KMS-11 (cell line): ENCODE measurements around the gene CLRN3.

Experiments
- H2AFZ ChIP-seq: fragments of 200-600 bp; sonication (generic); 2 replicates; pipeline ENCODE4 v1.6.1; 2016; ENCODE audit warnings: antibody characterized with exemption, mixed run types, low read depth
- H3K27ac ChIP-seq: fragments of 200-600 bp; sonication (generic); 2 replicates; pipeline ENCODE4 v1.6.1; 2016; ENCODE audit warnings: mild to moderate bottlenecking, mixed run types
- H3K27me3 ChIP-seq: fragments of 200-600 bp; sonication (generic); 2 replicates; pipeline ENCODE4 v1.6.1; 2017; ENCODE audit warnings: mild to moderate bottlenecking, low read depth, mixed run types, moderate library complexity; ENCODE audit not compliant: insufficient read depth
- H3K36me3 ChIP-seq: fragments of 200-600 bp; sonication (generic); 2 replicates; pipeline ENCODE4 v1.6.1; 2017; ENCODE audit warnings: mild to moderate bottlenecking, mixed run types; ENCODE audit not compliant: insufficient read depth
- H3K4me1 ChIP-seq: fragments of 200-600 bp; sonication (generic); 2 replicates; pipeline ENCODE4 v1.6.1; 2016; ENCODE audit warnings: mild to moderate bottlenecking, low read depth, mixed run types; ENCODE audit not compliant: poor library complexity, severe bottlenecking
- H3K4me2 ChIP-seq: fragments of 200-600 bp; sonication (generic); 2 replicates; pipeline ENCODE4 v1.7.0; 2016; ENCODE audit warnings: mild to moderate bottlenecking, mixed run types
- H3K4me3 ChIP-seq: fragments of 200-600 bp; sonication (generic); IDR thresholded peaks from 2 replicates; pipeline ENCODE4 v1.6.1; 2017; ENCODE audit warnings: low read depth, low read length, mixed read lengths; ENCODE audit not compliant: insufficient read depth
- H3K79me2 ChIP-seq: fragments of 200-600 bp; sonication (generic); 2 replicates; pipeline ENCODE4 v1.6.1; 2016; ENCODE audit warnings: low read depth, mixed run types; ENCODE audit not compliant: insufficient read depth
- H3K9ac ChIP-seq: fragments of 200-600 bp; sonication (generic); 2 replicates; pipeline ENCODE4 v1.6.1; 2016; ENCODE audit warnings: mild to moderate bottlenecking, mixed run types
- H4K20me1 ChIP-seq: fragments of 200-600 bp; sonication (generic); 2 replicates; pipeline ENCODE4 v1.6.1; 2016; ENCODE audit warnings: mild to moderate bottlenecking, mixed run types; ENCODE audit not compliant: insufficient read depth
- CTCF ChIP-seq: fragments of 200-600 bp; sonication (generic); conservative IDR thresholded peaks from 2 replicates; pipeline ENCODE4 v1.6.1; 2017; ENCODE audit warnings: low read depth, mild to moderate bottlenecking, antibody characterized with exemption, low read length, moderate library complexity, mixed read lengths

CLRN3 gene

GRCh38 chr10:127932521-127933270, 40.0 kb upstream of the CLRN3 start:
- H3K4me1 ChIP-seq, result no peaks in the 10 kb centered on the region

GRCh38 chr10:127928021-127928806, 35.5 kb upstream of the CLRN3 start:
- Histone ChIP-seq H3K4me1 (no peaks in the 10 kb centered on the region), H3K36me3 (no peaks in the 10 kb centered on the region), H3K4me3 (no peak overlapping the region), H3K27ac (no peak overlapping the region), H2AFZ (no peak overlapping the region), H3K79me2 (no peaks in the 10 kb centered on the region), H3K27me3 (no peaks in the 10 kb centered on the region), H4K20me1 (no peaks in the 10 kb centered on the region), H3K9ac (no peak overlapping the region), H3K4me2 (no peak overlapping the region)
- no peak for TF ChIP-seq CTCF

More at GRCh38 chr10:127932521-127933270, 40.0 kb upstream of the CLRN3 start:
- Histone ChIP-seq H2AFZ (no peak overlapping the region), H3K36me3 (no peaks in the 10 kb centered on the region), H4K20me1 (no peaks in the 10 kb centered on the region), H3K9ac (no peak overlapping the region), H3K4me2 (no peak overlapping the region), H3K27ac (no peak overlapping the region), H3K27me3 (no peaks in the 10 kb centered on the region), H3K4me3 (no peak overlapping the region), H3K79me2 (no peaks in the 10 kb centered on the region)
- TF ChIP-seq CTCF, result no peak

GRCh38 chr10:127926455-127926854, 33.7 kb upstream of the CLRN3 start:
- Histone ChIP-seq H3K36me3 (no peaks in the 10 kb centered on the region), H2AFZ (no peak overlapping the region), H3K79me2 (no peaks in the 10 kb centered on the region), H3K4me1 (no peaks in the 10 kb centered on the region), H3K27me3 (no peaks in the 10 kb centered on the region), H3K27ac (no peak overlapping the region), H3K9ac (no peak overlapping the region), H4K20me1 (no peaks in the 10 kb centered on the region), H3K4me2 (no peak overlapping the region), H3K4me3 (no peak overlapping the region)
- no peak for TF ChIP-seq CTCF

GRCh38 chr10:127925471-127926207, 32.9 kb upstream of the CLRN3 start:
- Histone ChIP-seq H3K4me2 (no peak overlapping the region), H3K27ac (no peak overlapping the region), H3K79me2 (no peaks in the 10 kb centered on the region), H3K27me3 (no peaks in the 10 kb centered on the region), H2AFZ (no peak overlapping the region), H3K36me3 (no peaks in the 10 kb centered on the region), H3K4me1 (no peaks in the 10 kb centered on the region), H3K4me3 (no peak overlapping the region), H3K9ac (no peak overlapping the region), H4K20me1 (no peaks in the 10 kb centered on the region)
- no peak for TF ChIP-seq CTCF
